ENCODE measurements around the gene HDHD2. TPM values are rescaled to one million over a fixed set of nuclear protein-coding genes. Genes with fewer than 3 reads are reported as not detected.
"Not testable (repeated sequence)": the region's sequence is repeated elsewhere in the genome, so short reads cannot be mapped to it uniquely, and the experiment has no call there.

HDHD2 gene, protein sequence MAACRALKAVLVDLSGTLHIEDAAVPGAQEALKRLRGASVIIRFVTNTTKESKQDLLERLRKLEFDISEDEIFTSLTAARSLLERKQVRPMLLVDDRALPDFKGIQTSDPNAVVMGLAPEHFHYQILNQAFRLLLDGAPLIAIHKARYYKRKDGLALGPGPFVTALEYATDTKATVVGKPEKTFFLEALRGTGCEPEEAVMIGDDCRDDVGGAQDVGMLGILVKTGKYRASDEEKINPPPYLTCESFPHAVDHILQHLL
- total RNA-seq (2014; rRNA removed; shearing (Covaris generic)), result 14.3 and 17.4 TPM in 2 replicates

DNA sequence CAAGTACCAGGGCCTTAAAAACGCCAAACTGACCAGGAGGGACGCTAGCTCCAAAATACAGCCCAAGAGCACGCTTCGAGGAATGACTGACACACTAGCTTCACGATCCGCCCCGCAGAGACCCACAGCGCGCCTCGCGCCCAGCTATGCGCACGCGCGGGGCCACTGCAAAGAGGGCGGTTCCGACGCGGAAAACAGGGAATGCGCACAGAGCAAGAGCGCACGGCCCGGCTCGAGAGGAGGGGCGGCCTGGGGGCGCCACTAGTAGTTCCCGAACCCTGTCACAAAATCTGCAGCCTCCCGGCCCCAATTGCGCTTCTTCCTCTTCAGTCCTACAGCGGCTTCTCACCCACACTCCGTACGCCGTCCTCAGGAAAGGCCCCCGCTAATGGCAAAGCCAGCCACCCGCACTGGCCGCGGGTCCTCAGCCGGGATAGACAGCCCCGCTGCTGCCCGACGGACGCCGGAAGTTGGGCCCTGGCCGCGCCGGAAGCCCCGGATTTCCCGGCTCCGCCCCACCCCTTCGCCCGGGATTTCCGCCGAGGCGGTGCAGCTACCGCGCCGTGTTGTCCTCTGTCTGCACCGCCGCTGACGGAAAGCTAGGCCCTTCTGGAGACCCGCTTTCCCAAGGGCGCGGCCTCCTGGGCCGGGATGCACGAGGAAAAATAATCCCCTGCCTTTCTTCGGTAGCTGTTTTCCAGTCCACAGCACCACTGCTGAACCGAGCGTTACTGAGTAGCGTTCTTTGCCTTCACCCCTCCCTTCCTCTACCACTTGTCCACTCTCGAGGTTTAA, at the start of gene HDHD2:
Gene HDHD2, minus strand, starts transcription at position 472 of the 795 bp plus-strand sequence. CDS start 14,061 bp downstream, outside the sequence.
- DNase-seq (ENCODE audit: low read depth in 1 of 2, low spot score in 2 of 2), result peak; percentile 84
- peaks cover 12% of the 10 kb centered on the region for H3K4me1 ChIP-seq (replicated peaks)
- H3K4me3 ChIP-seq, result peak within 1 kb of the TSS; percentile 60
- peaks cover 17% of the 10 kb centered on the region for H3K36me3 ChIP-seq
- peak within 1 kb of the TSS; percentile 30 for H3K27ac ChIP-seq
- H3K9me3 ChIP-seq (replicated peaks), result no peaks in the 10 kb centered on the region
- H3K27me3 ChIP-seq (replicated peaks), result no peaks in the 10 kb centered on the region

DNA sequence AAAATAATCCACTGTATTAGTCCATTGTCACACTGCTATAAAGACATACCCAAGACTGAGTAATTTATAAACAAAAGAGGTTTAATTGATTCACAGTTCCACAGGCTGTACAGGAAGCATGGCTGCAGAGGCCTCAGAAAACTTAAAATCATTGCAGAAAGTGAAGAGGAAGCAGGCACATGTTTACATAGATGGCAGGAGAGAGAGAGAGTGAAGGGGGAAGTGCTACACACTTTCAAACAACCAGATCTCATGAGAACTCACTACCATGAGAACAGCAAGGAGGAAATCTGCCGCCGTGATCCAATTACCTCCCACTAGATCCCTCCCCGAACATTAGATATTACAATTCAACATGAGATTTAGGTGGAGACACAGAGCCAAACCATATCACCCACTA, 45.7 kb upstream of the HDHD2 start:
- not testable (repeated sequence) for H3K4me3 ChIP-seq; DNase-seq (ENCODE audit: low read depth in 1 of 2, low spot score in 2 of 2); H3K36me3 ChIP-seq; H3K9me3 ChIP-seq (replicated peaks); H3K27ac ChIP-seq; H3K4me1 ChIP-seq (replicated peaks)
- peaks cover 11% of the 10 kb centered on the region for H3K27me3 ChIP-seq (replicated peaks)

DNA sequence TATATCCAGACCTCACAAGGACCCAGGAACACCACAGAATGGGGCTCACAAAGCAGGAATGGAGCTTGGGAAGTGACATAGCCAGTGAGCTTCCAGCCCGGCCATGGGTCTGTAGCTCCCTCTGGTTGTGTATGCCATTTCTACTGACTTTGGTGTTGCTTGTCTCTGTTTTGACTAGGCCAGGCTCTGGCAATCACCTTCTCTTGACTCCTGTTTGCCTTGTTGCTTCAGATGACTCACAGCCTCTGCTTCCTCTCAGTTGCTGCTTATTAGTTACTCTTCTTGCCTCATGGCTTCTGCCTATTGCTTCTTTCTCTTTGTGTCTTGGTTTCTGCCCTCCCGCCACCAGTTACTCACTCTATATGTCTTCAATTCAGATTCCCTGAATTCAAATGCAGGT, 41.7 kb upstream of the HDHD2 start:
- Histone ChIP-seq H3K4me1 (replicated peaks) (no peaks in the 10 kb centered on the region), H3K9me3 (replicated peaks) (no peaks in the 10 kb centered on the region)
- DNase-seq (ENCODE audit: low read depth in 1 of 2, low spot score in 2 of 2), result no peak

DNA sequence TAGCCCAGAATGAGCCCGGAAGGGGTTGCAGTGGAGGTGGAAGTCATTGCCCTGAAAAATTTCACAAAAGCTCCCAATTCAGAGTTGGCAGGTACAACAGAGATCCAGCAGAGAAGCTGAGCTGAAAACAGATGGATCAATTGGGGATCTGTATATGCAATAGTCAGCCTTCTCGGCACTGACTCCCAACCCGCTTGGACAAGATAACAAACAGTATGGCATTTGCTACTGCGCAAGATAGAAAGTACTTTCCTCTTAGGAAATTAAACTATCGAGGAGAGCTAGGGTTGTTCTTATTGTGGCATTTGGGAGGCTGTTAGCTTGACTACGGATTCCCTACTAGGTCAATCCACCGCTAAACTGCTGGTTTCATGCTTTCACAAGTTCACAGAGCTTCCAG, 37.4 kb upstream of the HDHD2 start:
- Histone ChIP-seq H3K4me1 (replicated peaks) (no peaks in the 10 kb centered on the region), H3K27me3 (replicated peaks) (peaks cover 11% of the 10 kb centered on the region; the same call in 1 of the 2 replicates), H3K27ac (no peak overlapping the region), H3K4me3 (no peak overlapping the region), H3K9me3 (replicated peaks) (peaks cover 7% of the 10 kb centered on the region), H3K36me3 (no peaks in the 10 kb centered on the region)
- DNase-seq (ENCODE audit: low read depth in 1 of 2, low spot score in 2 of 2), result no peak

More for the DNA sequence above, 41.7 kb upstream of the HDHD2 start:
- H3K27ac ChIP-seq, result no peak overlapping the region
- no peak overlapping the region for H3K4me3 ChIP-seq
- H3K36me3 ChIP-seq, result no peaks in the 10 kb centered on the region
- H3K27me3 ChIP-seq (replicated peaks), result peaks cover 13% of the 10 kb centered on the region

DNA sequence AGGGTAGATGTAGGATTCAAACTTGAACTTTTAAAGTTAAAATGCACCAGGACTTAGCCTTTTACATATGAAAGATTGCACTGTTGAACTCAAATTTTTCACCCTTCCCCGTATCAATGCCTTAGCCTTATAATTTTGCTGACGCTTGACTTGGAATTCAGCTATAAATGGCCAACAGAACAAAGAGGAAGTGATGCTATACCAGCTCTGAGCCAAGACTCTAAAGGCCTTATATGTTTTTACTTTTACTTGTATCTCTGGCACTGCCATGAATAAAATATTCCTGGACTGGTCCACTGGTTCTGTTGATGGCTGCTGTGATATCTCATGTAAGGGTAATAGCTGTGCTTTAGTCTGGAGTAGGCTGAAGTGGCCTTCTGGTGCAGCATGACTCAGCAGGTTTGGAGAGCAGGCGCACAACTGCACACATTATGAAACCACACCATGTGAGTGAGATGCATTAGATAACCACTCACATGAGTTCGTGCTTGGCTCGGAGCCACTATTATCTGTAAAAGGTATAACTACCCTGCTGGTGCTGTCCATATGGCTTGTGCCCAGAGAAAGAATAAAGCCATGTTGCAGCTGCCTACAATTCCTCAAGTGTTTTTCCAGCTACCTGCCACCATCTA, 34.2 kb upstream of the HDHD2 start:
- Histone ChIP-seq H3K36me3 (no peaks in the 10 kb centered on the region), H3K4me1 (replicated peaks) (no peaks in the 10 kb centered on the region), H3K4me3 (no peak overlapping the region), H3K9me3 (replicated peaks) (peaks cover 7% of the 10 kb centered on the region), H3K27me3 (replicated peaks) (peaks cover 11% of the 10 kb centered on the region; the same call in 1 of the 2 replicates), H3K27ac (no peak overlapping the region)
- no peak for DNase-seq (ENCODE audit: low read depth in 1 of 2, low spot score in 2 of 2)

DNA sequence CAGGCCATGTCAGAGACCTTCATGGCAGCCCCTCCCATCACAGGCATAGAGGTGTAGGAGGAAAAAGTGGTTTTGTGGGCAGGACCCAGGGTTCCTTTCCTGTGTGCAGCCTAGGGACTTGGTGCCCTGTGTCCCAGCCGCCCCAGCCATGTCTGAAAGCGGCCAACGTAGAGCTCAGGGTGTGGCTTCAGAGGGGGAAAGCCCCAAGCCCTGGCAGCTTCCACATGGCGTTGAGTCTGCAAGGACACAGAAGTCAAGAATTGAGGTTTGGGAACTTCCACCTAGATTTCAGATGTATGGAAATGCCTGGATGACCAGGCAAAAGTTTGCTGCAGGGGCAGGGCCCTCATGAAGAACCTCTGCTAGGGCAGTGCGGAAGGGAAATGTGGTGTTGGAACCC, 31.9 kb upstream of the HDHD2 start:
- H3K4me3 ChIP-seq; H3K27ac ChIP-seq; DNase-seq (ENCODE audit: low read depth in 1 of 2, low spot score in 2 of 2); H3K27me3 ChIP-seq (replicated peaks); H3K36me3 ChIP-seq; H3K9me3 ChIP-seq (replicated peaks); H3K4me1 ChIP-seq (replicated peaks): not testable (repeated sequence)

DNA sequence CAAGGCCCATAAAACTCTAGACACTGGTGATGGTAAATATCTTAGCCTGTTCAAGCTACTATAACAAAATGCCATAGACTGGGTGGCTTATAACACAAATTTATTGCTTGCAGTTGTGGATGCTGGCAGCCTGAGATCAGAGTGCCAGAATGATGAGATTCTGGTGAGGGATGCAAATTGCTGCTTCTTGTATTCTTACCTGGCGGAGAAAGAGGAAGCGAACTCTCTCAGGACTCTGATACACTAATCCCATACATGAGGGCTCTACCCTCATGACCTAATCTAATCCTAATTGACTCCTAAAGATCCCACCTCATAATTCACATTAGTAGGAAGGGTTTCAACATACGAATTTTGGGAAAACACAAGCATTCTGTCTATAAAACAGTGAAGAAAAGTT, 30.5 kb upstream of the HDHD2 start:
- H3K27me3 ChIP-seq (replicated peaks), result 0 out of 2 replicates have a peak, but pooled peaks cover 1% of the 10 kb centered on the region
- H3K4me1 ChIP-seq (replicated peaks), result no peaks in the 10 kb centered on the region
- H3K4me3 ChIP-seq, result no peak overlapping the region
- no peak for DNase-seq (ENCODE audit: low read depth in 1 of 2, low spot score in 2 of 2)
- no peak overlapping the region for H3K27ac ChIP-seq
- 0 out of 2 replicates have a peak, but pooled peaks cover 3% of the 10 kb centered on the region for H3K36me3 ChIP-seq
- peaks cover 7% of the 10 kb centered on the region for H3K9me3 ChIP-seq (replicated peaks)

DNA sequence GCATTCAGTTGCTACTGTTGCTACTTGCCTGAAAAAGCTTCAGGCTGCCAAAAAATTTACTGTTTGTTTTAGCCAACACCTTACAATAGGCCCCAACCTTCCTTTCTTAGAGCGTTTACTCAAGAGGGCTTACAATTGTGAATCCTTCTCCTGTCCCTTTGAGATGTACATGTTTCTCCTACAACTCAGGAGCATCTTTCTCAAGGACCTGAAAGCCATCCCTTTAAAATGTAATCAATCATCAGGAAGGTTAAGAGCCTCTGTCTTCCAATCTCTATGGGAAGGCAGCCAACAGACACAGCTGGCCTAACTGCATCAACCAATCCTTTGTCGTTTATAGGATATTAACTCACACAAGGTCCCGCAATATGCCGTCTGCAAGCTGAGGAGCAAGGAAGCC, 29.2 kb upstream of the HDHD2 start:
- DNase-seq (ENCODE audit: low read depth in 1 of 2, low spot score in 2 of 2), result no peak
- no peak overlapping the region for H3K4me3 ChIP-seq
- H3K36me3 ChIP-seq, result peaks cover 12% of the 10 kb centered on the region
- H3K27ac ChIP-seq, result no peak overlapping the region
- H3K27me3 ChIP-seq (replicated peaks), result no peaks in the 10 kb centered on the region
- peaks cover 7% of the 10 kb centered on the region for H3K4me1 ChIP-seq (replicated peaks)
- peaks cover 4% of the 10 kb centered on the region; the same call in 1 of the 2 replicates for H3K9me3 ChIP-seq (replicated peaks)

DNA sequence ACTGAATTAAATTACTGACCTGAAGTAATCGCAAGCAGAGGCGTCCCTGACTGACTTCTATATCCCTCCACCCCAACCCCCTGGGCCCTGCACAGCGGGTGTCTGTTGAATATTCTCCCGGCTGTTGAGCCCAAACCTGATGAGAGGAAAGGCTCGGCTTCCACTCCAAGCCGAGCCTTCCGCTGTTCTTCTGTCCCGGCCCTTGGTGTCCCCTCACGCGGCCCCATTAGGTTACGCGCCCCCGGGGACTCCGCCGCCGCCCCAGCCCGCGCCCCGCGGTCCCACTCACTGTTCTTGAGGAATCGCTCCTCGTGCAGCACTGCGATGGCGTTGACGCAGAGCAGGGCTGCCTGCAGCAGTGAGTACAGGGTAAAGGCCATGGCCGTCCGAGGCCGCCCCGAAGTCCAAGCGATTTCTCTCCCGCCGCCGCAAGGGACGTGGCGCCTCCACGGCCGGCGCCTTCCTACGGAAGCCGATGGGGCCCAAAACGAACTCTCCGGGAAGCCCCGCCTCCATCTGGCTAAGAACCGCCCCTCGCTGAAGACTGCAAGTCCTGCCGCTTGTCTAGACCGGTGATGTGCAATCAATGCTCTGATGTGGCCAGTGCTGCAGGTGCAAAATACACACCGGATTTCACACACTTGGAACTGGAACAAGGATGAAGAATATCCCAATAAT, 25.7 kb upstream of the HDHD2 start, which contains the start of gene IER3IP1:
Gene IER3IP1, minus strand, starts transcription at position 467 of the 678 bp plus-strand sequence. Its CDS starts 87 bp downstream, at position 380.
- peak; percentile 87 to 93 for DNase-seq (ENCODE audit: low read depth in 1 of 2, low spot score in 2 of 2)
- peak within 1 kb of the TSS; percentile 70 for H3K27ac ChIP-seq
- H3K4me3 ChIP-seq, result peak within 1 kb of the TSS; percentile 83
- H3K4me1 ChIP-seq (replicated peaks), result peaks cover 8% of the 10 kb centered on the region
- H3K36me3 ChIP-seq, result peaks cover 37% of the 10 kb centered on the region
- no peaks in the 10 kb centered on the region for H3K9me3 ChIP-seq (replicated peaks)
- H3K27me3 ChIP-seq (replicated peaks), result no peaks in the 10 kb centered on the region

DNA sequence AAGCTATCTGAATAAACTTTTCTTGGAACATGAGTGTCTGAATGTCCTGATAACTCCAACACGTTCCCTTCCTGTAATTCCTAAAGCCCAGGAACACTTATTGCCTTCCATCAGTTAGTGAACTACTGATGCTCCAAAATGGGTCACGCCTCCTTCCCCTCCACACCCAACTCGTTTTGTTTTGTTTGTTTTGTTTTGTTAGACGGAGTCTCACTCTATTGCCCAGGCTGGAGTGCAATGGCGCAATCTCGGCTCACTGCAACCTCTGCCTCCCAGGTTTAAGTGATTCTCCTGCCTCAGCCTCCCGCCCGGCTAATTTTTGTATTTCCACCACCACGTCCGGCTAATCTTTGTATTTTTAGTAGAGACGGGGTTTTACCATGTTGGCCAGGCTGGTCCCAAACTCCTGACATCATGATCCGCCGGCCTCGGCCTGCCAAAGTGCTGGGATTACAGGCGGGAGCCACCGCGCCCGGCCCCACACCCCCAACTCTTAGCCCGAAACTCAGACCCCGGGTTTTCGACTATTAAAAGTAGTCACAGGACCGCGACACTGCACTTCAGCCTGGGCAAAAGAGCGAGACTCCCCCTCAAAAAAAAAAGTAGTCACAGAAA, 25.1 kb upstream of the HDHD2 start:
- no peaks in the 10 kb centered on the region for H3K27me3 ChIP-seq (replicated peaks)
- H3K4me3 ChIP-seq, result peak overlapping the region; percentile 83
- DNase-seq (ENCODE audit: low read depth in 1 of 2, low spot score in 2 of 2), result peak in 1 of 2 experiments; percentile 19
- peaks cover 37% of the 10 kb centered on the region for H3K36me3 ChIP-seq
- H3K27ac ChIP-seq, result peak overlapping the region; percentile 70
- no peaks in the 10 kb centered on the region for H3K9me3 ChIP-seq (replicated peaks)
- H3K4me1 ChIP-seq (replicated peaks), result peaks cover 8% of the 10 kb centered on the region

DNA sequence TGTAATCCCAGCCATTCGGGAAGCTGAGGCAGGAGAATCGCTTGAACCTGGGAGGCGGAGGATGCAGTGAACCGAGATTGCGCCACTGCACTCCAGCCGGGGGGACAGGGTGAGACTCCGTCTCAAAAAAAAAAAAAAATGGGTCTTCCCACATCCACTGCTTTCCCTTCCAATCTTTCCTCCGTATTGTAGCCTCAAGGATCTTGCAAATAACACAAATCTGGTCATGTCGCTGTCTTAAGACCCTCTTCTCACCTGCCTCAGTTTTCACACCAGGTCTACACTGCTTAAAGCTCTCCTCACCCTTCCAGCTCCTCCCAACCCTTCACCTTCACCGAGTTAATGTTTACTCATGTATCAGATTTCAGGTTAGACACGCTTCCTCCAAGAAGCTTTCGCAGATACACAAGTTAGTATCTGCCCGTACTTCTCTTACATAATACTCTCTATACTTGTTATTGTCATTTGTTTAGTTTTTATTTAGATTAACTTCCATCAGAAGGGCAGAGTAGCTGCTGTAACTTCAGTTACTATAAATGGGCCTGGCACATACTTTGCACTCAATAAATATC, 24.3 kb upstream of the HDHD2 start:
- peaks cover 37% of the 10 kb centered on the region for H3K36me3 ChIP-seq
- no peaks in the 10 kb centered on the region for H3K27me3 ChIP-seq (replicated peaks)
- H3K4me1 ChIP-seq (replicated peaks), result peaks cover 8% of the 10 kb centered on the region
- peak overlapping the region; percentile 83 for H3K4me3 ChIP-seq
- H3K9me3 ChIP-seq (replicated peaks), result no peaks in the 10 kb centered on the region
- DNase-seq (ENCODE audit: low read depth in 1 of 2, low spot score in 2 of 2), result no peak
- H3K27ac ChIP-seq, result no peak overlapping the region

DNA sequence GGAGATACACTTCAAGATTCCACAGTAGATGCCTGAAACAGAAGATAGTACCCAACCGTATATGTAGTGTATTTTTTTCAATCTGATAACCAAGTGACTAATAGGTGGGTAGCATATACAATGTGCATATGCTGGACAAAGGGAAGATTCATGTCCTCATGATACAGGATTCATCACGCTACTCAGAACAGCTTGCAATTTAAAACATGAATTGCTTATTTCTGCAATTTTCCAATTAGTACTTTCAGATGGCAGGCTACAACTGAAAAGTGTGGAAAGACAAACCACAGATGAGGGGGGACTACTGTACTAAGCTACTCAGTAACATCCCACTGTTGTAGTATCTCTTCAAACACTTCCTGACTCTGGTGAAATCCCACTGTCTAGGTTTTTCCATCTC, 22.2 kb upstream of the HDHD2 start:
- Histone ChIP-seq H3K4me3 (no peak overlapping the region), H3K27ac (no peak overlapping the region), H3K4me1 (replicated peaks) (peaks cover 8% of the 10 kb centered on the region), H3K36me3 (peaks cover 37% of the 10 kb centered on the region), H3K9me3 (replicated peaks) (no peaks in the 10 kb centered on the region), H3K27me3 (replicated peaks) (no peaks in the 10 kb centered on the region)
- DNase-seq (ENCODE audit: low read depth in 1 of 2, low spot score in 2 of 2), result no peak

DNA sequence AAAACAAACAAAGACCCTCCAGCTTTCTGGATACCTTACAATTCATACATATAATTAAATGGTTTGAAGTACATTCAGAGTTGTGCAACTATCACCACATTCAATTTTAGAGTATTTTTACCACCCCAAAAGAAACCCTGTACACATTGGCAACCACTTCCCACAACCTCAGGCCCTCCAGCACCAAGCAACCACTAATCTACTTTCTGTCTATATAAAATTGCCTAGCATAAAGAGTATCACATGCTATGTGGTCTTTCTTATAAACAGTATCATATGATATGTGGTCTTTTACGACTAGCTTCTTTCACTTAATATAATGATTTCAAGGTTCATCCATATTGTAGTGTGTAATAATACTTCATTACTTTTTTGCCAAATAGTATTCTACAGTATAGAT, 18.6 kb upstream of the HDHD2 start:
- H3K4me3 ChIP-seq, result no peak overlapping the region
- no peaks in the 10 kb centered on the region for H3K9me3 ChIP-seq (replicated peaks)
- H3K27me3 ChIP-seq (replicated peaks), result no peaks in the 10 kb centered on the region
- DNase-seq (ENCODE audit: low read depth in 1 of 2, low spot score in 2 of 2), result no peak
- peaks cover 19% of the 10 kb centered on the region for H3K36me3 ChIP-seq
- no peaks in the 10 kb centered on the region for H3K4me1 ChIP-seq (replicated peaks)
- H3K27ac ChIP-seq, result no peak overlapping the region
